ENCODE results near the gene BOC. TPM values are rescaled to one million over a fixed set of nuclear protein-coding genes. Genes with fewer than 3 reads are reported as not detected.
A peak's percentile ranks its signal among the peaks of the same experiment; 100 is the strongest.
"Not testable (repeated sequence)": the region's sequence is repeated elsewhere in the genome, so short reads cannot be mapped to it uniquely, and the experiment has no call there.

Gene BOC
- total RNA-seq, 4 donors from 2014 or later = 75.6 to 159 (median 105) TPM

DNA sequence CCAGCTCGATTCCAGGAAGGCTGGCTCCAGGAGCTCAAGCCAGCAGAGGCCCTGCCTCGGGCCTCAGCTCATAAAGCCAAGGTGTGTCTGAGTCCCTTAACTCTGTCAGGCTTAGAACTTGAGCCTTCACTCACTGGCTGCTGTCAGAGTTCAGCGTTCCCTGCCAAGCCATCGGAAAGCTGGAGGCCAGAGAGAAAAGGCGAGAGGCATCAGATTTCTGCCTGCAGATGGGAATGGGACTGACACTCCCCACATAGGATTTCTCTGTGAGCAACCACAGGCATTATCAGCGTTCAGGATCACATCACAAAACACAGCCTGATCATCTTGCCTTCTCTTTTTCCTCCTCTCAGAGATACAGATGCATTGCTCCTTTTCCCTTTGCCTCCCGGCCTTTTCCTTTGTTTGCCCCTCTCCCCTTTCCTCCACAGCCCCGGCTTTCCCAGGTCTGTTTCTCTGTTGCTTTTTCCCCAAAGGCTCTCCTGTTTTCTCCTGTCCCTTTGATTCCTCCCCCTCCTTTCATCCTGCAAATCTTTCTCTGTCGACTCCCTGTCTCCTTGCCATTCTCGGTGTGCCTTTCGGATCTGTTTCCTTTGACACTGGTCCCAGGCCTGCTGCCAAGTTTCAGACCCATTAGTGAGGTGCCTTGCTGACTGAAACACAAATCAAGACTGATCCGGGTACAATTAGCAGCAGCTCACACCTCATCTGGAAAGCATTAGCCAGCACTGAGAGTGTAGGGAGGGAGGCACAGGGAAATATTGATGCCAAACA lies 44.5 kb upstream of the BOC start:
- Histone ChIP-seq H3K9me3 (no peaks in the 10 kb centered on the region), H3K4me3 (no peak overlapping the region), H3K36me3 (no peaks in the 10 kb centered on the region), H3K4me1 (peaks cover 49% of the 10 kb centered on the region), H3K27me3 (no peaks in the 10 kb centered on the region), H3K27ac (peak overlapping the region; percentile 74)
- DNase-seq (ENCODE audit: low spot score in 2 of 2) = peak; percentile 73 to 83
- 16% methylated on average over 12 of the region's 12 CpGs for WGBS
- no peak for TF ChIP-seq POLR2A (IDR thresholded peaks at IDR 0.05)
- TF ChIP-seq, protein P1, sequence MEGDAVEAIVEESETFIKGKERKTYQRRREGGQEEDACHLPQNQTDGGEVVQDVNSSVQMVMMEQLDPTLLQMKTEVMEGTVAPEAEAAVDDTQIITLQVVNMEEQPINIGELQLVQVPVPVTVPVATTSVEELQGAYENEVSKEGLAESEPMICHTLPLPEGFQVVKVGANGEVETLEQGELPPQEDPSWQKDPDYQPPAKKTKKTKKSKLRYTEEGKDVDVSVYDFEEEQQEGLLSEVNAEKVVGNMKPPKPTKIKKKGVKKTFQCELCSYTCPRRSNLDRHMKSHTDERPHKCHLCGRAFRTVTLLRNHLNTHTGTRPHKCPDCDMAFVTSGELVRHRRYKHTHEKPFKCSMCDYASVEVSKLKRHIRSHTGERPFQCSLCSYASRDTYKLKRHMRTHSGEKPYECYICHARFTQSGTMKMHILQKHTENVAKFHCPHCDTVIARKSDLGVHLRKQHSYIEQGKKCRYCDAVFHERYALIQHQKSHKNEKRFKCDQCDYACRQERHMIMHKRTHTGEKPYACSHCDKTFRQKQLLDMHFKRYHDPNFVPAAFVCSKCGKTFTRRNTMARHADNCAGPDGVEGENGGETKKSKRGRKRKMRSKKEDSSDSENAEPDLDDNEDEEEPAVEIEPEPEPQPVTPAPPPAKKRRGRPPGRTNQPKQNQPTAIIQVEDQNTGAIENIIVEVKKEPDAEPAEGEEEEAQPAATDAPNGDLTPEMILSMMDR (IDR thresholded peaks at IDR 0.05) = no peak
- no peak for TF ChIP-seq POLR2AphosphoS5 (IDR thresholded peaks at IDR 0.05)
- no peak for TF ChIP-seq EP300 (IDR thresholded peaks at IDR 0.05)

DNA sequence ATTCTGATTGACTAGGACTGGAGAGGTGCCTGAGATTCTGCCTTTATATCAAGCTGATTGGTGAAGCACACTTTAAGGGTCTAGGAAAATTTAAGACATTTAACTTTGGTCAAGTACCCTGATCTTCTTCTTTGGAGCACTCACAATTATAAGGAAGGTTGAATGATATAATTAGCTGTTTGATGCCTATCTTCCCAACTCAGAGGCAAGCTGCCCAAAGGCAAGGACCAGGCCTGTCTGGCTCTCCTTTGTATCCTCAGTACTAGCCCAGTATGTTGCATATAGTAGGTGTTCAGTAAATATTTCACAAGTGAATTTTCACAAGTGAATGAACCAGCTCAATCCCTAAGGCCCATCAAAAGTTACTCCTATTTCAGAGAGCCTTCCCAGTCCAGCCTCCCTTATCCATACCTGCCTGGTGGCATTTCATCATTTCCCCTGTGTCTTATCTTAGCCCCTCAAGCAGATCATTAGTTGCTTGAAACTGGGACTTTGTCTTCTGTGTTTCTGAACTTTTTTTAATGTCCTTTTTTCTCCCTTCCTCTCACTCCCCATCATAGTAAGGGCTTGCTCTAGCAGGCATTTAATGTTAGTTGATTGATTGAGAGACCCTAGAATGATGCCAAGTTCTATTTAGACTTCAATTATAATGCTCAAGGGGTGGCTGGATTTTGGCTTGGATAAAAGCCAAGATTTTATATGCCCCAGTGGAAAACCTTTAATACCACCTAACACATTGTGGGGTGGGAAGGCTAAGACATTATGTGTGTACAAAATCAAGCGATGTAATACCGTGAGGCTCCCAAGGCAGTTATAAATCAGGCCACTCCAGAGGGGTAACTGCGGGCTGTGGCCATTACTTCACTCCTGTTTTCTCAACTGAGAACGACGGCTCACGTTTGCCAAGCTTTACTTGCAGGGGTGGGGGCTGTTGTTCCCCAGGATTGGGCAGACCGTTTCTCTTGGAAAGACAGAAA lies 43.2 kb upstream of the BOC start:
- DNase-seq (ENCODE audit: low spot score in 2 of 2) = peak in 1 of 2 donors; percentile 69
- no peaks in the 10 kb centered on the region for H3K27me3 ChIP-seq
- H3K36me3 ChIP-seq = no peaks in the 10 kb centered on the region
- H3K4me3 ChIP-seq = no peak overlapping the region
- H3K9me3 ChIP-seq = no peaks in the 10 kb centered on the region
- H3K4me1 ChIP-seq = peaks cover 49% of the 10 kb centered on the region
- peak overlapping the region; percentile 74 for H3K27ac ChIP-seq
- TF ChIP-seq POLR2AphosphoS5 (IDR thresholded peaks at IDR 0.05) = no peak
- TF ChIP-seq, protein P1 (IDR thresholded peaks at IDR 0.05) = no peak
- TF ChIP-seq EP300 (IDR thresholded peaks at IDR 0.05) = no peak
- no peak for TF ChIP-seq POLR2A (IDR thresholded peaks at IDR 0.05)
- 54% methylated on average over 7 of the region's 7 CpGs for WGBS

DNA sequence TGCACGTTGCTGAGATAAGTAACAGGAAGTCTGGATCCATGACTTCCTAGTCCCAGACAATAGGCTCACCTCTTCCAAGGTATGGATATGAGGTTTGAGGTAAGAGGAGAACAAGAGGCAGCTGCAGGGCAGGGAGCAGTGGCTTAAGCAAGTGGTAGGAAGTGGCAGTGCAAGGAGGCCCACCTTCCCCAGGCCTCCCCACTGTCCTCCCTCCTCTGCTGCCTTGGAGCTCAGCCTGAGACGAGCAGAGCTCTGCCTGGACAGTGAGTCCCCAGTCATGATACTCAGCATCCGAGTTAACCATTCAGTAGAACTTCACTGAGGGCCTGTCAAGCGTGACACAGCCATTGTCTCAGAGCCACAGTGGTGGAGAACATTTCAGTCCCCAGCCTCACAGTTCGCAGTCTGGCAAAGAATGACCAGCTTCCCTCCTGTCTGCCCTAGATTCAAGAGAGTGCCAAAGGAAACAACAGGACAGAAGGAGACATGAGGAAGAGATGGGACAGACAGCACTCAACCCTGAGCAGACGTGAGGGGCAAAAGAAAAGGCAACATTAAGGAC lies 41.4 kb upstream of the BOC start:
- DNase-seq (ENCODE audit: low spot score in 2 of 2) = no peak
- Histone ChIP-seq H3K27me3 (no peaks in the 10 kb centered on the region), H3K9me3 (no peaks in the 10 kb centered on the region), H3K36me3 (no peaks in the 10 kb centered on the region), H3K27ac (no peak overlapping the region), H3K4me3 (no peak overlapping the region), H3K4me1 (peaks cover 49% of the 10 kb centered on the region)
- 72% methylated on average over 6 of the region's 6 CpGs for WGBS
- no peak for TF ChIP-seq EP300 (IDR thresholded peaks at IDR 0.05)
- no peak for TF ChIP-seq POLR2A (IDR thresholded peaks at IDR 0.05)
- TF ChIP-seq POLR2AphosphoS5 (IDR thresholded peaks at IDR 0.05) = no peak
- TF ChIP-seq, protein P1 (IDR thresholded peaks at IDR 0.05) = no peak

DNA sequence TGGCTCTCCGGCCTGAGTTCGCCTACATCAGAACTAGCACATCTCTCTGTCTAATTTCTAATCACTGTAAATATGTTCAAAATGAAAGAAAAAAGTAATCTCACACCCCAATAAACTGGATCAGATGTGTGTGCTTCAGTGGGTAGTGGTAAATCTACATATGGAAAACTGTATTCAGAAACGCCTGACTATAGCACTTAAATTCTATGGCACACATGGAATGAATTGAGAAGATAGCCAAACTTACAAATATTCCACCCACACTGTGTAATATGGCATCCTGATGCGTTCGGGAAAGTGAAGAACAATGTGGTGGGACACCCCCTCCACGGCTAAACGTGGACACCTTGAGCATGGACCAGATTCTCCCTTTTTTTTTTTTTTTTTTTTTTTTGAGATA lies 40.6 kb upstream of the BOC start:
- Histone ChIP-seq H3K4me3 (no peak overlapping the region), H3K4me1 (peaks cover 41% of the 10 kb centered on the region), H3K9me3 (no peaks in the 10 kb centered on the region), H3K27me3 (no peaks in the 10 kb centered on the region), H3K36me3 (no peaks in the 10 kb centered on the region), H3K27ac (no peak overlapping the region)
- TF ChIP-seq, protein P1 (IDR thresholded peaks at IDR 0.05) = no peak
- no peak for TF ChIP-seq EP300 (IDR thresholded peaks at IDR 0.05)
- no peak for TF ChIP-seq POLR2AphosphoS5 (IDR thresholded peaks at IDR 0.05)
- TF ChIP-seq POLR2A (IDR thresholded peaks at IDR 0.05) = no peak
- no peak for DNase-seq (ENCODE audit: low spot score in 2 of 2)
- 83% methylated on average over 7 of the region's 7 CpGs for WGBS

DNA sequence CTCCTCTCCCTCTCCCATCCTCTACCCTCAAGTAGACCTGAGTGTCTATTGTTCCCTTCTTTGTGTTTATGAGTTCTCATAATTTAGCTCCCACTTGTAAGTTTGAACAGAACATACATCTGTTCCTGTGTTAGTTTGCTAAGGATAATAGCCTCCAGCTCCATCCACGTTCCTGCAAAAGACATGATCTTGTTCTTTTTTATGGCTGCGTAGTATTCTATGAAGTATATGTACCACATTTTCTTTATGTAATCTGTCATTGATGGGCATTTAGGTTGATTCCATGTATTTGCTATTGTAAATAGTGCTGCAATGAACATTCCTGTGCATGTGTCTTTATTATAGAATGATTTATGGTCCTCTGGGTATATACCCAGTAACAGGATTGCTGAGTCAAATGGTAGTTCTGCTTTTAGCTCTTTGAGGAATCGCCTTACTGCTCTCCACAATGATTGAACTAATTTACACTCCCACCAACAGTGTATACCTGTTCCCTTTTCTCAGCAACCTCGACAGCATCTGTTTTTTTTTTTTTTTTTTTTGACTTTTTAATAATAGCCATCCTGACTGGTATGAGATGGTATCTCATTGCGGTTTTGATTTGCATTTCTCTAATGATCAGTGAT lies 39.6 kb upstream of the BOC start:
- not testable (repeated sequence) for H3K36me3 ChIP-seq; H3K9me3 ChIP-seq; H3K4me3 ChIP-seq; H3K27ac ChIP-seq; DNase-seq (ENCODE audit: low spot score in 2 of 2); H3K27me3 ChIP-seq
- peaks cover 31% of the 10 kb centered on the region for H3K4me1 ChIP-seq
- WGBS = 75% methylated on average over 5 of the region's 5 CpGs
